Pulmonary artery endothelial cell (primary cell): ENCODE measurements around the gene CRELD1. TPM values are rescaled to one million over a fixed set of nuclear protein-coding genes. Genes with fewer than 3 reads are reported as not detected.
A peak's percentile ranks its signal among the peaks of the same experiment; 100 is the strongest.

ENCODE experiments used
- DNase-seq: peaks from one replicate; pipeline ENCODE4 v3.0.0-alpha.2; 2011; ENCODE audit warnings: low read depth, low spot score
- total RNA-seq: library from RNA; depleted of rRNA; stranded (reverse); fragments of >200 nt; gene quantifications from 2 replicates; pipeline ENCODE4 v1.2.3, GENCODE V29; 2014

Gene CRELD1
- total RNA-seq, 1 donor from 2014 or later: 29.1 TPM

DNA sequence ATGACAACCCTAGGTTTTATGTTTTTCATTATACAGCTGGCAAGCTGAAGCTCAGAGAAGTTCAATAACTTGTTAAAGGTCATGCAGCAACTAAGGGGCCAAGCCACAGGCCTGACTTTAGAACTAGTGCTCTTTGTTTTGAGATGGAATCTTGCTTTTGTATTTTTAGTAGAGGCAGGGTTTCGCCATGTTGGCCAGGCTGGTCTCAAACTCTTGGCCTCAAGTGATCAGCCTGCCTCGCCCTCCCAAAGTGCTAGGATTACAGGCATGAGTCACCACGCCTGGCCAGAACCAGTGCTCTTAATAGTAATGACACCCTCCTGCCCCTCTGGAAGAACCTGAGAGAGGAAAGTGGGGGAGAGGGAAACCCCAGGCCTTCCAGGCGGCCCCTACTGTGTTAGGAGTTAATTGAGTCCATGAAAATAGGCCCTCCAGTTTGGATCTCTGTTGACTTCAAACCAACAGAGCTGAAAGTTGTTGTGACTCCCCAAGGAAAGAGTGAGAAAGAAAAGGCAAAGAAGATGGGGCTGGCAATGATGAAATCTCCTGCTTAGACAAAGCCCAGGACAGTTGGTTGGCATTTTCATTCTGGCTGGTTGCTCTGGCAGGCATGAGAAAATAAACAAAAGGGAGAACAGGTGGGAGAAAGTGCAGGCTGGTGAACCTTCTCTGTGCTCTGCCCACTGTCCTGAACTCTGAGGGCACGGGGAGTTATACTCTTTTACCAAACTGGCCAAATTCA is 22.1 kb downstream of the CRELD1 start:
- no peak for DNase-seq

DNA sequence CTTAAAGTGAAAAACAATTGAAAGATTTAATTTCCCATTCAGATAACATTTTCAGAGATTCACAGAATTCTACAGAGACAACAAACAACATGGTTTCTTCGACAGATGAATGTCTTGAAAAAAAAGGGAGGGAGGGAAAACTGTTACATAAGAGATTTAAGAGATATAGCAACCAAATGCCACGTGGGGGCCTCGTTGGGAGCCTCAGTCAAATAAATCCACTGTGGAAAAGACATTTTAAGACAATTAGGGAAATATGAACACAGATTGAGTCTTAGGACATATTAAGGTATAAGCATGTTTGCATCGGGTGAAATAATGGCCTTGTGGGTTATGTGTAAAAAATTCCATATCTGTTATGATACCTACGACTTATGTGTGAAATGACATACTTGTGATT is 23.6 kb downstream of the CRELD1 start:
- DNase-seq: no peak

DNA sequence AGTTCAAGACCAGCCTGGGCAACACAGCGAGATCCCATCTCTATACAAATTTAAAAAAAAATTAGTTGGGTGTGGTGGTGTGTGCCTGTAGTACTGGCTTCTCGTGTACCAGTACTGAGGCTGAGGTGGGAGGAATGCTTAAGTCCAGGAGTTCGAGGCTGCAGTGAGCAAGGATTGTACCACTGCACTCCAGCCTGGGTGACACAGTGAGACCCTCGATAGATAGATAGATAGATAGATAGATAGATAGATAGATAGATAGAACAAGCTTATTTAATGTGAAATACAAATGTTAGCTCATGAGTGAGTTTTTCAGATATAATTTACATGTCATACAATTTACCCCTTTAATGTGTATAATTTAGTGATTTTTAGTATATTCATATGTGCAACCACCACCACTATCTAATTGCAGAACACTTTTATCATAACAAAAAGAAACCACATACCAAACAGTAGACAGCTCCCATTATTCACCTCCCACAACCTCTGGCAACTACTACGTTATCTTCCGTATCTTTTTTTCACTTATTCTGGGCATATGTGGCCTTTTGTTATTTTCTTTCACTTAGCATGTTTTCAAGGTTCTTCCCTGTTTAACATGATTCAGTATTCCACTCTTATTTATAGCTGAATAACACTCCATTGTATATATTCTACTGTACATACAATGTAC is 31.7 kb downstream of the CRELD1 start:
- no peak for DNase-seq

DNA sequence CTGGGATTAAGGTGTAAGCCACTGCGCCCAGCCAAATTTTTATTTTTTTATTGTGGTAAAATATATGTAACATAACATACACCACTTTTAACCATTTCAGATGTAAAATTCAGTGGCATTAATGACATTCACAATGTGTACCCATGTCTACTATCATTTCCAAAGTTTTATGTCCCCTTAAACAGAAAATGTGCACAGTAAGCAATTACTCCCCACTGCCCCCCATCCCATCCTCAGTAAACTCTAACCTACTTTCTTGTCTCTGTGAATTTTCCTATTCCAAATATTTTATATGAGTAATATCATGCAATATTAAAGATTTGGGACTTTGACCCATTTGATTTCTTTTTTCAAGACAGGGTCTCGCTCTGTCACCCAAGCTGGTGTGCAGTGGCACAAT is 33.2 kb downstream of the CRELD1 start:
- no peak for DNase-seq

DNA sequence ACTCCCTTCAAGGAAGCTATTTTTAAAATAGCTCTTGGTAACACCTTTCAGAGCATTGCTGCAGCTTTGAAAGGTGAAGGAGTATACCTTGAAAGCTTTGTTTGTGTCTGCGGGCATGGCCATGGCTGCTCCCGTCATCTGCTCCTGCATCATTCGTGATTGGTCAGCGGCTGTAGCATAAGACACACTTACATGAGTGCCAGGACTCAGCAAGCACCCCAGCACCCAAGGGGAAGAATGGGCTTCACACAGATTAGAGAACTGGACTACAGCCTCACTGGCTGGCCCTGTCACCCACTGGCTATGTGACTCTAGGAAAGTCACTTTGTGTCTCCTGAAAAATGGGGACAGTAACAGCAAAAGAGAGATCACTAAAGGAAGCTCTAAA is 36.0 kb downstream of the CRELD1 start:
- no peak for DNase-seq

DNA sequence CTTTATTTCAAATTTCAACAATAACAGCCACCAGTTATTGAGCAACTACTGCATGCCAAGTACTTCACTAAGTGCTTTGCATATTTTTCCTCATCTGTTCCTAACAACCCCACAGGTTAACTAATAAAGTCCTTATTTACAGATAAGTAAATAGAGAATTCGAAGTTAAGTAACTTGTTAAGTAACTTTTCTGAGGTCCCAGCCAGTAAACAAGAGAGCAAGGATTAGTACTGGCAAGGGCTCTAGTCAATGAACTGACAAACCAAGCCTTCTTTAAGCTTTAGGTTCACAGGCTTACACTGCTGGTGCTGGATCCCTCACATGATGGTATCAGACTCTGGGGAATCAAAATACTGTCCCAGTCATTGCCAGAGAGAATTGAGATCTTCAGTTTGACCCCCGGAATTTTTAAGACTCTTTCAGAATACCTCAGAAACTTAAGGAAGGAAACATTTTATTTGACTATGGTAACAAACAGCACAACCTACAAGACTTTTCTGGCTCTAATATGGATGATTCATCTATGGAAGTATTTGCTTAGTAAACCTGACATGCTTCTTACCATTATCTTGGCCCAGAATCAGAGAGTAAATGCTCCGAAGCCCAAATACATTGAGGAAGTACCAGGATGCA is 36.5 kb downstream of the CRELD1 start:
- DNase-seq: no peak

DNA sequence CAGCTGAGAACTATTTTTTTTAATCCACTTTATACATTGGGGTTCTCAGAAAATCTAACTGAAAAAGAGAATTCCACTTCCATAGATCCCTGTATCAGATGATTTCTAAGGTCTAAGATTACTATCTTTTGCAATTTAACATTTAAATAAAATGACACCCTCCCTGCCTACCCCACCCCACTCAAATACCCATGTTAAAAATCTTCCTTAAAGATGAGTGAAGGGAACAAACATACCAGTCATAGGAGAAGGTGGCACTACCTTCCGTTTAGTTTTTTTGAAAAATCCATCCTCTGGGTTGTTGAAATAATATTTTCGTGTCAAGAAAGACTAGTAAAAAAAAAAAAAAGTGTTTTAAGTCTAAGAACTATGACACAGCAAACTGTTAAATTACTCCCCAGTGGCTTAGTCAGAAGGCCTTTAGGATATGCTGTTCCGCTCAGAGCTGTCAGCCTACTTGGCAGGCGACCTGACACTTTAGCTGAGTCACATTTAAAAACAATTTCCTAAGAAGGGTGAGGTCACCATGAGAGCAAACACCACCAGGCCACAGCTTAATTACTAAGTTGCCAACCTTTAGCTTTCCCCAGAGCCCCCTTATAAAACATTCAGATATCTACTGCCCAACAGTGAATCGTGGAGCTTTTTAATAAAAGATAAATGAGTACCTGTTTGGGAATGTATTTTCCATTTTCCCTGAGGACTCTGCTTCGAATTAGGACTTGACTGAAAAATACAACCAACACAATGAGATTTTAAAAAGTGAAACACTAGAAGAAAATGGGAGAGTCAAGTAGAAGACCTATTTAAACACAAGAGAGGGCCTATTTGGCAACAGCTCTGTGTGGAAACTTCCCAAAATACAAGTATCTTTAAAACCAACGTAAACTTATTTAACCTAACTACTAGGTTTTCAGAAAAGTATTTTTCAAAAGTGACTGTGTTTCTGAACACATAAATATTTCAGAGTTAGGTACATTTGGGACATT is 43.4 kb downstream of the CRELD1 start:
- DNase-seq: peak; percentile 95

DNA sequence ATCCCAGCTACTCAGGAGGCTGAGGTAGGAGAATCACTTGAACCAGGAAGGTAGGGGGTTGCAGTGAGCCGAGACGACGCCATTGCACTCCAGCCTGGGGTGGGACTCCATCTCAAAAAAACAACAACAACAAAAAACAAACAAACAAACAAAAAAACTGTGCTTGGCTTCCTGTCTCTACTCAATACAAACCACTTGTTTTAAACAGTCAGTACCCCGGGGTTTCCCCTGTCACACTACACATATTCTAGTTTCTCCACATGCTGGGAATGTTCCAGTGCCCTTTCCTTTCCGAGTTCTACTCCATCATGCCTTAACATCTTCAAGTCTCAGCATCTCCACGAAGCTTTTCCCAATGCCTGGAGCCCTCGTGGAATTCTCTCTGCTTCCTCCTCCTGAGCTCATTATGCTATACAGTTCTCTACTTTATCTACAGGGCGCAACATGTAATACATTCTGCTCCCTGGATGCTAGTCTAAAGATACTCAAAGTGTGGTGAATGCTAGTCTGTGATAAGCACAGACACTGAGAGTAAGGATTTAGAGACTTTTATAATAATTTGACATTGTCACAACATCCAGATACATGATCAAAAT is 45.2 kb downstream of the CRELD1 start:
- DNase-seq: no peak

DNA sequence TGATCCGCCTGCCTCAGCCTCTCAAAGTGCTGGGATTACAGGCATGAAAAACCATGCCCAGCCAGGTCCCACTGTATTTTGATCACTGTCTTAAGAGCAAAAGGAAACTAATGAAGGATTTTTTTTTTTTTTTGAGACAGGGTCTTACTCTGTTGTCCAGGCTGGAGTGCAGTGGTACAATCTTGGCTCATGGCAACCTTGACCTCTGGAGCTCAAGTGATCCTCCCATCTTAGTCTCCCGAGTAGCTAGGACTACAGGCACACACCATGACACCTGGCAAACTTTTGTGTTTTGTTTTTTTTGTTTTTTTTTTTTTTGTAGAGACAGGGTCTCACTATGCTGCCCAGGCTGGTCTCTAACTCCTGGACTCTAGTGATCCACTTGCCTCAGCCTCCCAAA is 46.6 kb downstream of the CRELD1 start:
- DNase-seq: no peak

DNA sequence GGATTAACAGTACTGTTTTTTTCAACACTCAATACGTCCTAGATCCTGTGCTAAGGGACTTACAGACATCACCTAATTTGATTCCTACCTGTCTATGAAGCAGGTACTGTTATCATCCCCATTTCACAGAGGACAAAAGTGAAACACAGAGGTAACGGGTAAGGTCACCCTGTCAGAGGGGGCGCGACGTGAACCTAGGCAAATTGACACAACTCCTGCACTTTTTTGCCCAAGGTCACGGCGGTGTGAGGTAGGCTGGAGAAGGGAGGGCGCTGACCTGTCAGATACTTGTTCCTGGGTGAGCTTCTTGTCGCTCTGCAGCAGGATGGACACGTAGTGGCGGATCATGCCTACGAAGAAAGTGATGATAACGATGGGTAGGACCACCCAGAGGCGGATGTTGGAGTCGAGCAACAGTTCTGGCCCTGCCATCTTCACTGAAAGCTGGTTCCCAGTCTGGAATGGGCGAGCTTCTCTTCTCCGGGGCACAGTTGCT is 52.6 kb downstream of the CRELD1 start:
- DNase-seq: no peak

DNA sequence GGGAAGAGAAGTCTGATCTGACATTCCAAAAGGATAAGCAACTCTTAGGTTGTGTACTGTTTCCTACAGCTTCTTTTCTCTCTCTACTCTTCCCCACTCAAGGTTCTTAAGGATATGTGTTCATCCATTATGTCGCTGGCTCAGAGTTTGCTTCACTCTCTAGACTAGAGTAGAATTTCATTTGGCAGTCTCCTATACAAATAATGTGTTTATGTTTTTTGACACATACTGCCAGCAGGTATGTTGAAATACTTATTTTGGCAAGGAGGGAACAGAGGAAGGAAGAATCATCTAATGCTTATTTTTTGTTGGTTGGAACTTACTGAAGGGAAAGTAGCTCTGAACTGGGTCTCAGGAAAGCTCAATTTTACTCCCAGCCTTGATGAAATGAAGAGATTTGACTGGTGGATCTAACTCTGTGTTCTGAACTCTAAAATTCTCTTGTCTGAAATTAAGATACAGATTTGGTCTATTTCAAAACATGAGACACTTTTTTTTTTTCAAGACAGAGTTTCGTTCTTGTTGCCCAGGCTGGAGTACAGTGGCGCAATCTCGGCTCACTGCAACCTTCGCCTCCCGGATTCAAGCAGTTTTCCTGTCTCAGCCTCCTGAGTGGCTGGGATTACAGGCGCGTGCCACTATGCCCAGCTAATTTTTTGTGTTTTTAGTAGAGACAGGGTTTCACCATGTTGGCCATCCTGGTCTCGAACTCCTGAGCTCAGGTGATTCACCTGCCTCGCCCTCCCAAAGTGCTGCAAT is 60.6 kb downstream of the CRELD1 start:
- no peak for DNase-seq

Other genes with a start within 250 kb of the CRELD1 start
- gene CPNE9, start 230.0 kb upstream of the CRELD1 start, total RNA-seq: not detected in 2 replicates
- gene BRPF1, start 202.1 kb upstream of the CRELD1 start, total RNA-seq: 20.7 and 22.6 TPM in 2 replicates
- 18.6 and 19.7 TPM in 2 replicates for gene OGG1, start 183.9 kb upstream of the CRELD1 start, total RNA-seq
- 46.7 and 50.6 TPM in 2 replicates for gene CAMK1, start 163.9 kb upstream of the CRELD1 start, total RNA-seq
- gene TADA3, start 141.4 kb upstream of the CRELD1 start, total RNA-seq: 30.2 and 37.3 TPM in 2 replicates
- 287 and 389 TPM in 2 replicates for gene ARPC4, start 140.8 kb upstream of the CRELD1 start, total RNA-seq
- gene TTLL3, start 123.6 kb upstream of the CRELD1 start, total RNA-seq: 7.1 and 7.4 TPM in 2 replicates
- gene RPUSD3, start 89.8 kb upstream of the CRELD1 start, total RNA-seq: 27.8 and 35.6 TPM in 2 replicates
- gene CIDEC, start 53.6 kb upstream of the CRELD1 start, total RNA-seq: not detected in 2 replicates
- gene JAGN1, start 43.2 kb upstream of the CRELD1 start, total RNA-seq: 29.0 and 35.3 TPM in 2 replicates
- gene IL17RE, start 31.0 kb upstream of the CRELD1 start, total RNA-seq: 0.07 and 0.14 TPM in 2 replicates
- gene IL17RC, start 16.7 kb upstream of the CRELD1 start, total RNA-seq: 18.3 and 18.7 TPM in 2 replicates
- gene PRRT3, start 18.6 kb downstream of the CRELD1 start, total RNA-seq: 0.88 and 1.1 TPM in 2 replicates
- gene EMC3, start 53.0 kb downstream of the CRELD1 start, total RNA-seq: 44.2 and 100 TPM in 2 replicates
- gene FANCD2, start 92.6 kb downstream of the CRELD1 start, total RNA-seq: 22.0 and 34.0 TPM in 2 replicates
- not detected in 2 replicates for gene FANCD2OS, start 174.4 kb downstream of the CRELD1 start, total RNA-seq
- 113 and 170 TPM in 2 replicates for gene BRK1, start 181.8 kb downstream of the CRELD1 start, total RNA-seq
- gene VHL, start 207.9 kb downstream of the CRELD1 start, total RNA-seq: 39.0 and 42.8 TPM in 2 replicates
- 26.1 and 29.4 TPM in 2 replicates for gene IRAK2, start 231.1 kb downstream of the CRELD1 start, total RNA-seq